Hippocampal formation (tissue), 2 donors: ENCODE measurements around the gene STPG2.
A peak's percentile ranks its signal among the peaks of the same experiment; 100 is the strongest.

ENCODE experiments used
- DNase-seq, 2 donors: peaks; one replicate each; lab custom pipeline; 2025; lab: John Stamatoyannopoulos, UW

The STPG2 gene

DNA sequence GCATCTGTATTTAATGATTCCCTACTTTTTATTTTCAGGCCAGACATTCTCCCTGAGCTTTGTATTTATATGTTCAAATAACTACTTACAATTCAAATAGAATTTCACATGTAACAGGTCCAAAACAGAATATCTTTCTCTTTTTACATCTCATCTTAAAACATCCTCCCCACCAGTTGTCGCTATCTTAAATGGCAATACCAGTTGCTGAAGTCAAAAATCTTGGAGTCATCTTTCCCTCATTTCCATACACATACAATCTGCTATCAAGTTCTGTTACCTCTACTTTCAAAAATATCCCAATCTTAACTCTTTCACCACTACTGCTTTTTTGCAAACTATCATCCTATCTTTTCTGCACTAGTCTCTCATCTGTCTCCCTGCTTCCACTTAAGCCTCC, 330.5 kb downstream of the STPG2 start:
- no peak for DNase-seq

DNA sequence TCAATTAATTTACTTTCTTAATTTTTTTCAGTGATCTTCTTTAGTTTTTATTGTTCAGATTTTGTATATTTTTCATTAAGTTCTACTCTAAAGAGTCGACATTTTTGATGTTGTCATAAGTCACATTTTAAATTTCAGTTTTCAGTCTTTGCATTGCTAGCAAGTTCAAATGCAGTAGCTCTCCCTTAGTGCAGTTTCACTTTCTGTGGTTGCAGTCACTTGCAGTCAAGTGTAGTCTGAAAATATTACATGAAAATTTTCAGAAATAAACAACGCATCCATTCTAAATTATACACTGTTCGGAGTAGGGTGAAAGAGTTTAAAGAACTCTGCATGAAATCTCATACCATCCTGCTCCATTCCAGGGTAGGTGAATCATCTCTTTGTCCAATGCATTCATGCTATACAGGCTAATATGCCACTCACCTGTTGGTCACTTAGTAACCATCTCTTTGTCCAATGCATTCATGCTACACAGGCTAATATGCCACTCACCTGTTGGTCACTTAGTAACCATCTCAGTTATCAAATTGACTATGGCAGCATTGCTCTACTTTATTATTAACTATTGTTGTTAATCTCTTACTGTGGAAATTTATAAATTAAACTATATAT, 356.9 kb downstream of the STPG2 start:
- no peak for DNase-seq

DNA sequence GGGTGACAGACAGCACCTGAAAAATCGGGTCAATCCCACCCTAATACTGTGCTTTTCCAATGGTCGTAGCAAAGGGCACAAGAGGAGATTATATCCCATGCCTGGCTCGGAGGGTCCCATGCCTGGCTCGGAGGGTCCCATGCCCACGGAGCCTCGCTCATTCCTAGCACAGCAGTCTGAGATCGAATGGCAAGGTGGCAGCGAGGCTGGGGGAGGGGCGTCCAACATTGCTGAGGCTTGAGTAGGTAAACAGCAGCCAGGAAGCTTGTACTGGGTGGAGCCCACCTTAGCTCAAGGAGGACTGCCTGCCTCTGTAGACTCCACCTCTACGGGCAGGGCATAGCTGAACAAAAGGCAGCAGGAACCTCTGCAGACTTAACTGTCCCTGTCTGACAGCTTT, 365.1 kb downstream of the STPG2 start:
- no peak for DNase-seq

DNA sequence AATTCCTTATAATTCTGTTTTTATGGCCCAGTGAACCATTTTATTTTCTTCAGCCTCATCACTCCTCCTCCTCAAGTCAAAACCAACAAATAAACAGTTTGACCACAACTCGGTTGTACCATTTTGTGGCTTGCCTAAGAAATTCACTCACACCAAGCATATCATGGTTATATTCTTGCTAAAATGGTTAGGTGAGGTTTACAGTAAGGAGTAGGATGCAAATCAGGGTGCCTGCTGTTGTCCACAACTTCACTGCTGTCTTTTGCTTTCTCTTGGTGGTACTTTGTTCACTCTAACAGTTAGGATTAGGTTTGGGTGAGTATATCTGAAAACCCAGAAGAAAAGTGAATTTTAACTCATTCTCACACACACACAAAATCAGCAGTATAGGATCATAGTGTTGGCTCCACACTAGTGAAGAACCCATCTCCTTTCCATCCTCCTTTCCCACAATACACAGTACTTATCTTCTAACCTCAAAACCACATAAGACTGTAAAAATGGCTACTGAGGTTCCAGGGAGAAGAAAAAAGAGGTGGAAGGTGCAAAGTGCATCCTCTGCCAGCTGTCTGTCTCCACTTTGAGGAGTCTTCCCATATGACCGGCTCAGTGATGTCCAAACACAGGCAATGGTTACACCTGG, 368.8 kb downstream of the STPG2 start:
- no peak for DNase-seq

DNA sequence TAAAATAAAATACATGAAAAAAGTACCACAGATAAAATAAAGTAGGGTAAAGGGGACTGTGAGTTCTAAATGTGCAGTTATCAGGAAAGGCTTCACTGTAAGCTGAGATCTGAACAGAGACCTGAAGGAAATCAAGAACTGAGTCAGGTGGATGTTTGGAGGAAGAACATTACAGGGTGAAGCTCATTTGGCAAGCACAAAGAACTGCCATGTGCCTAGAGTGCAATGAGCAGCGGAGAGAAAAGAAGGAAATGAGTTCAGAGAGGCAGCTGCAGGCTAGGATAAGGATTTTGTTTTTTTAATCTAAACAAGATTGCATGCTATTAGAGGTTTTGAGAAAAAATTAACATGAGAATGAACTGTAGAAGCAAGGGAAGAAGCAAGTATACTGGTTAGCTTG, 373.1 kb downstream of the STPG2 start:
- no peak for DNase-seq

DNA sequence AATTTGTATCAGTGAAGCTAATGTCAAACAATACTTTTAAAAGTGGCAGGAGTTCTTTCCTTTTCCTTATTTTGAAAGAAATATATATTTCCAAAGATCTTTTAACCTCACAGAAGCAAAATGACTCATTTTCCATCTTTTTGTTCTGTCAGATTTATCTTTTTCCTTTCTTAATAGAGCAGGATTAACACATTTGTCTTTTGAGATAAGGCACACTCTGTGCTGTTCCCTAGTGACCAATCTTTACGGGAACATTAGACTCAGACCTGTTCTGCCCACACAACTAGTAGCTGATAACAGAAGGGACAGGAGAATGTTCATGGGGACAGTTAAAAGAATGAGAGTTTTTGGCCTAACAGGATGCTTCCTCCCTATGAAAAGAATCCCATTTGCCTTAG, 381.2 kb downstream of the STPG2 start:
- no peak for DNase-seq

DNA sequence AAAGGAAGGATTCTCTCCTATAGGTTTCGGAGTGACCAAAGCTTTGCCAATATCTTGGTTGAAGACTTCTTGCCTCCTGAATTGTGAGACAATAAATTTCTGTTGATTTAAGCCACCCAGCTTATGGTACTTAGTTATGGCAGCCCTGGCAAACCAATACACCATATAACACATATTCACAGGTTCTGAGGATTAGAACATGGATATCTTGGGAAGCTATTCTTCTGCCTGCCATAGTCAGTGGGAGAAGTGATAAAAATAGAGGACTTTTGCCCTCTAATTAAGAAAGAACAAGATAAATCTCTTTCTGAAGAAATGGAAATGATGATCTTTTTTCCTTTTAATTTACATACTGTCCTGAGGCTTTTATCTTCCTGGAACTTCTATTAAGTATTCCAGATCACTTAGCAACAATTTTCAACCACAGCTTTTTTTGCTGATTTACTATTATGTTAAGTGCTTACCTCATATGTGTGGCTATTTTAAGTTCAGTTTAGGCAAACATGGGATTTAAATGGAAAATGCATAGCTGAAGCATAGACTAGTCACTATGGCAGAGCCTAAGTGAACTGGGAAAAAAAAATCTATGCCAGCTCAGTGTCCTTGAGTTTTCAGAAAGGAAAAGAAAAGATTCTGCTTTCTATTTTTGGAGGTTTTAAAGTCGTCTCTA, 381.7 kb downstream of the STPG2 start:
- no peak for DNase-seq

DNA sequence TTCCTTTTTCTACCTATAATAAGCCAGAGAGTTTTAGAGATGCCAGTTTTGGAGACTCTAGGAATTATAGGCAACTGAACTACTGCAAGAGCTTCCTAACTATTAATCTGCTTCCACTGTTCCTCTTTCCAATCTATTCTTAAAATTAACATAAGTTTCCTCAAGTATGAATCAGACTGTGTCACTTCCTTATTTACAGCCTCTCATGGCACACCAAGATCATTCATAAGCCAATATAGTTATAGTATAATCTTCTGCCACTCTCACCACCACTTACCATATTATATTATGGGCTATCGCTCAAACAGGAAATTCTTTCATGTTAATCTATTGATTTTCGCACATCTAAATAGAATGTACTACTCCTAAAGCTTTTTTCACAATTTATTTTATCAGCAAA, 383.5 kb downstream of the STPG2 start:
- no peak for DNase-seq

DNA sequence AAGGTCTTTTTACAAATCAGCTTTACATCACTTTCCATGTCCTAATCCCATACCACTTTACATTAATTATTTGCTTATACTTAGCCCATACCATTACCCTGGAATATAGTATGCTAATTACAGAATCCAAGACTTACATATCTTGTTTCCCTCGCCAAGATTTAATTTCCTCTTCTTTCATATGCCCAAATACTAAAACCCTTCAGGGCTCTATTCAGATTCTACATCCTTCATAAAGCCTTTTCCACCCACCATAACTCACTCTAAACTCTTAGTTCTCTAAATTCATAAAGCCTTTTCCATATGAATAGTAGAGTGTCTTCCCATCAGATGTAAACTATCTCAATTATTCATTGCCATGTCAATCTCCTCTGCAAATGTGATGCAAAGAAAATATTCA, 390.7 kb downstream of the STPG2 start:
- DNase-seq: no peak

DNA sequence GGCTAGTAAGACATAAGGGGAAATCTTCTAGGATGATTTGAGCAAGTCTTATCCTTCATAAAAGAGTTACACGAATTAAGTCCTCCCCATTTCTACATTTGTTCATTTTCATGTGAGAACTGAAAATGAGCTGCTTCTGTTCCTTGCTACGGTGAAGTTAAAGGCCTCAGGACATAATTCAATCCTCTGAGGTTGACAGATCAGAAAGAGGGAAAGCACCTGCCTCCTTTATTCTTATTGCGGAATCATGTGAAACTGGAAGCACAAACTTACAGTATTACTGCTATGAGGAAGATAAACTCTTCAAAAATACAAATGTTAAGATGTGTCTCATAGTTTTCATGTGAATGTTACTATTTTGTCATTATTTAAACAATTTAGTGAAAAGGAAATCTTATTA, 395.3 kb downstream of the STPG2 start:
- DNase-seq: no peak

DNA sequence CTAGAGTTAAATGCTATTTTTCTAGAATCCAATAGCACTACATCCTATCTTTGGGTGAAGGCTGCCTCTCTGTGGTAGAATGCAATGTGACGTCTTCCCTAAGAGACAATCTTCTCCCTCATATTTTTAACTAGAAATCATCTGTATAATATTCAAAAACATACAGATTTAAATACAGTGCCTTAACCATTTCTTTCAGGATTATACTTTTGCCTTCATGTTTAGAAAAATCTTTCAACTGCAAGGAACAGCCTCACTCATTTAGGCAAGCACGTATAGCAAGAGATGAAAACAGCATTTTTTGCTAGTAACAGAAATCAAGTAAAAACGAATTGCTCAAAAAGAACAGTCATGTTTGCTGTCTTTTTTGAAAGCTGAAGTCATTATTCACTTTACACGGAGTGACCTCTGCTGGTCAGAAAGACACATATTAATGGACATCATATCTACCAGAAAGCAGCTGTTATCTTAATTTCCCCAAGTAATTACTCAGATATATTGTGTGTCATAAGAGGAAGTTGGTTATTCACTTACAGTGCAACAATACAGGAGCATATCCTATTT, 422.3 kb downstream of the STPG2 start:
- DNase-seq: peak in 1 of 2 donors; percentile 45

DNA sequence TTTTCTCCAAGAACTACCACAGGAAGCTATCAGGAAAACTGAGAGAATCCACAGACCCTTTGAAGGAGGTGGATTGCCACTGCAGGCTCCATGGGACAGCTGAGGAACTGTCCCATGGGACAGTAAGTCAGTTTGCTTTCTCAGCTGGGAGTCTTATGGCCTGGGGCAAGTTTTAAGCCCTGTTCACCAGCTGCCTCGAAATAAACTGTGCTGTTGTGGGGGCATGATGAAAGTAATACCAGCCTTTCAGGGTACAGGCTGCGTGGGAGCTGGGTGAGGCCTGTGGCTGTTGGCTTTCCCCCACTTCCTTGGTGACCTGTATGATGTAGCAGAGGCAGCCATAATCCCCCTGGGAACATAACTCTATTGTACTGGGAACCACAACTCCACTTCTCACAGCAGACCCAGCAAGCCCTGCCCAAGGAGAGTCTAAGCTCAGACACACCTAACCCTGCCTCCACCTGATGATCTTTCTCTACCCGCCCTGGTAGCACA, 452.1 kb downstream of the STPG2 start:
- no peak for DNase-seq

DNA sequence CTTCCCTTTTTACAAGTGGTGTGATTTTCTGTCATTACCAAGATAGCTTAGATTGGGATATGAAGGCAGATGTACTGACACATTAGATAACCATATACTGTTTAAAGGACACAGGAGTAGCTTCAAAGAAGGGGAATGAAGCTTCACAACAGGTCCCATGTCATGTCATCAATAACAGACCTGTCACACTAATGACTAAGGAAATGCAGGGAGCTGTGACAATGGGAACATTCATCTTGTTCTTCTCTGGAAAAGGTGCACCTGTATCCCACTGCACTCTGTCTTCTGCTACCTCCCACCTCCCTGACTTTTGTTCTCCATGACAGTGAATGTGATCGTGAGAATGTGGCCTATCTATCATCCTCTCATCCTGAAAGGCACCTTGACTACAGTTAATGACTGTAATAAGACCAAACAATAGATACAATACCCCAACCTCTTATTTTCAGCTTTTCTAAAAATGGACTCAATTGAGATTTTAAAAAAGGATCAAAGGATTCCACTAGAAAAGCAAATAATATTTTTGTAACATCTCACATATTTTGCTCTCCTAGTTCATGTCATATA, 472.5 kb downstream of the STPG2 start:
- no peak for DNase-seq

DNA sequence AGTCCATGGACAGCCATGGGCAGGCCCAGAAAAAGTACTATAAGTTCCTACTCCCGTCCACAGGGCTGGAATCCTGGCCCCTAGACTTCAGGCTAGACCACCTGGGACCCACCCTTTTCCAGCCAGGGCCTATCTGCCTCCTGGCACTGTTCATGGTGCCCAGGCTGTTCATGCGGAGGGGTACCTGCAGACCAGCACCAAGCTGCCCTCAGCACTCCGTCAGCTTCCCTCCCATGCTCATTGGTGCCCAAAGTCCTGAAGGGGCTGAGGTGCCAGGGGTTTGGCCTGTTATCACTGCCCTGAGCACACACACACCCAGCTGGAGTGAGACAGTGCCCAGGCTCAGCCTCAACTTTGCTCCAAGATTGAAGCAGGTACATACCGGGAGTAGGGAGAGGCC, 477.7 kb downstream of the STPG2 start:
- no peak for DNase-seq

DNA sequence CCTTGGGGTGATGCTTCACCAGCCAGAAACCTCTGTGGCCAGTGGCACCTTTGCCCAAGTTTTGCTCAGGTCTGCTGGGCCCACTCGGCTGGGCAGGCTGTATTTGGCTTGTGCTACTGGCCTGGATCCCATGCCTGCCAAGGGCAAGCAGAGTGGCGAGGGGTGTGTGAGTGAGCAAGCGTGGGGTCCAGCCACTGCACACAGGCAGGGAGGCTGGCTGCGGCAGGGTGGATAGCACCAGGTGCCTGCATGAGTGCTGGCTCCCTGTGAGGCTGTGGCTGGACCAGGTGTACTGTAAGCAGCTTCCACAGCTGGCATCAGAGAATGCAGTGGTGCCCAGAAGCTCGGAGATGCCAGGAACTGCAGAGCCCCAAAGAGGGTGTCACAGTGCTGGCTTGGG, 478.5 kb downstream of the STPG2 start:
- no peak for DNase-seq

DNA sequence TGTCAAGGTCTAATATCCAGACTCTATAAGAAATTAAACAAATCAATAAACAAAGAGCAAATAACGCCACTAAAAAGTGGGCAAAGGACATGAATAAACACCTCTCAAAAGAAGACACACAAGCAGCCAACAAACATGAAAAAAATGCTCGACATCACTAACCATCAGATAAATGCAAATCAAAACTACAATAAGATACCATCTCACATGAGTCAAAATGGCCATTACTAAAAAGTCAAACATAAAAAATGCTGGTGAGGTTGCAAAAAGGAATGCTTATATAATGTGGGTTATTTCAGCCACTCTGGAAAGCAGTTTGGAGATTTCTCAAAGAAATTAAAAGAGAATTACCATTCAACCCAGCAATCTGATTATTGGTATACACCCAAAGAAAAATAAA, 481.1 kb downstream of the STPG2 start:
- DNase-seq: no peak

DNA sequence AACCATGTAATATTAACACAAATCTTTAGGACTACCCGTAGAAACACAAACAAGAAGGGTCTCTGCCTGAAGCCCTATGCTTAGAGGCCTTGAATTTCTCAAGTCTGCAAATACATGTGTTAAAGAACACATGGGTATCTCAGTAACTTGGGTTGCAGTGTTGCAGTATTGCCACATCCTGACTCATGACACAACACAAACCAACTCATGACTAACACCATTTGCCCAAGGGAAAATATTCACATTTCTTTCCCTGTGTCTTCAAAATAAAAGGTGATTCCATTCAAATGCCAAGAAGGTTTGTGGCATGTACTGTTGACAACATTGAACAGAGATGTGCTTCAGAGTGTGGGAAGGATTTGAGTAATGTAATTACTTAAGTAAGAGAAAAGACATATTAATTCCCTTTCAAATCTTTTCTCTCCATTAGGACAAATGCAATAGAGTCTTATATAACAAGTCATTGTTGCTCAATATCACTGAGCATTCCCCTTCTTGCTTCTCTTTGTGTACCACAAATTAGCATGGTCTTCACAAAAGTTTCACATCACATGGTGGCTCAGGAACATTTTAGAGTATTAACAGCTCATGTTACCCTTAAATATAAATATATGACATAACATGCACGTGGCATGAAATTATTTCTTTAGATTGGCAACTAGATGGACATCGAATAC, 487.1 kb downstream of the STPG2 start:
- DNase-seq: no peak

DNA sequence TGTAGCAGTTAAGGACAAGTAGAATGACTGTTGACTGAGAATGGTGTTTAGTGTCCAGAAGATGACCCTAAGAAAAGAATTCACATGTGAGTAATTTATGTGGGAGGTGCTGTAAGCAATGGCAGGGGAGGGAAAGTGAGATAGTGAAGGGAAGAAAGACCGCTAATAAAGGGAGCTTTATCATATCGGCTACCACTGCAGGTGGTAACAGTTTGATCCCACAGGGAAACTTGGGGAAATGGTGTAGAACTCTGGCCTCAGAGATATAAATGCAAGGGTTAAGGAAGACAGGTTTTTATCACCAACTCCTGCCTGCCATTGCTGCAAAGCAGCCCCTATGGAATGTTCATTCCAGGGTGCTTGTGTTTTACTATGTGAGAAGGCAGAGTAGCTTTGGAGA, 489.6 kb downstream of the STPG2 start:
- no peak for DNase-seq

DNA sequence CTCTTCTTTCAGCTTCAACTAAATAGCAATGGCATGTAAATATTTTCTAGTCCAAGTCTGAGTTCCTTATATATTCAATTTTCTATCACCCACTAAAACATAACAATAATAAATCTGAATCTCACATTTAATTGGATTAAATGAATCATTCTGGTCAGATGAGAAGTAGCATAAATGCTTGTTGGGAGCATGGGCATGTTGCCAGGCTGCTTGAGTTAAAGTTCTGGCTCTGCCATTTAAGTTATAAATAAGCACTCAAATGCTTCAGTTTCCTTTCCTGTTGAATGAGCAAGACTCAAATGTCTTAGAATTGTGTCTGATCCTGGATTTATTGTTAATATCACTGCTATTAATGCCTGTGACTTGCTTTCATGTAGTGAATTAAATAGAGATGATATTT, 496.3 kb downstream of the STPG2 start:
- no peak for DNase-seq

DNA sequence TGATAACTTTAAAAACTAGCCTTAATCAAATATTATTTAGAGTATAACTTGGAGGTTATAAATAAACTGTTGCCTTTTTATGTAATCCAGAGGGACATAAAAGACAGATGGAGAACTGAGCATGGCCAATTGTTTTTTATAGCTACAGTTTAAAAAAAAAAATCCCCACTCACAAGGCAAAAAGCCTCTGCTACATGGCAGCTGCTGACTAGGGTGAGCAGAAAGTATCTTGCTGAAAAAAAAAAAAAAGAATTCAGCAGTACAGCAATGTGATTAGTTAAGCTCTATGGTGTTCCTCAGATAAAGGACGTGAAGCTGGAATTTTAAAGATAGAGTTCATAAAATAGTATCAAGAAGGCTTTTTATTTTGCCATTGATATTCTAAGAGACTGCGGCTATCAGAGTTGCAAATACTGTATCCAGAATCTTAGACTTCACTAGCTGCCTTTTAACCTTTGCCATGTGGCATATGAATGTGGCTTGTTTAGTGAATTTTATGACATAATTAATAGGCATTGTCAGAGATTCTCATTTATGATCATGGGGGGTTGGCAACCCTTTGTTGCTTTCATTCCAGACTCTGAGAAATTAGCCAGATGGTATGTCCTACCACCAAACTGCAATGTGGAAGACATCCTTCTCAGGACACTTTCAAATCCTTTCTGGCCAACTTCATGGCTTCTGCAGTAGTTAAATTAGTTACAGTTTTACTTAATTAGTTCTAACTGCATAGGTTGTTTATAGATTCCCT, 498.0 kb downstream of the STPG2 start:
- DNase-seq: no peak

DNA sequence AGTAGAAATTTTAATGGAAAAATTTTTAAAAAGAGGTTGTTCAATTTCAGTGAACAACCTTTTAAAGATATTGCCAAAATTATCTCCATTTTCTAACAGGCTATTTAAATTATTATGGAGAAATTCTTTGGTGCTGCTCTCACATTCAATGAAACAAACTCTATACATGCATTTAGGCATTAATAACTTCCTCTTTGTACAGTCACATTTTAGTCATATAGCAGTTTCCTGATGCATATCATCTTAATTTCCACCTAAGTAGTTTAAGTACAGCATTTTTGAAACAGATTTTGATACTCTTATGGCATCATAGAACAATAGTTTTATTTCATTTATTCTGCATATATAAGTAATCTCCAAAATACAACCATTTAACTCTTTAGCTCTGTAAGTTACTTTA, 500.1 kb downstream of the STPG2 start:
- DNase-seq: no peak

DNA sequence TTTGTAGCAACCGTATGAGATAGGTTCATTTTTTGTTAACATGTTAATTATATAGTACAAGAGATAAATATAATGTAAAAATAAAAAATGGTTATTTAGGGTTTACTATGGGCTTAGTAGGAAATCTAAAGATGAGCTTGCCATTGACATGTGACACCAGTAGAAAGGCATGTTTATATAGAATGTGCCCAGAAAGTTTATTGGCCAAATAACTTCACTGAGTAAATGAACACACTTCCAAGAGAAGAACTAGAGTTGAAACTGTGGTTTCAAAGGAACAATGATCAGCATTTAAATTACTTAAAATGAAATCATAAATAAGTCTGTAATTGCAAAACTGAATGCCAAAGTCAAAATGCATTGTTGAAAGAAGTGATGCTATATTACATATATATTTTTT, 503.3 kb downstream of the STPG2 start:
- no peak for DNase-seq
